Uterus (tissue), 2 donors: Measurements from ENCODE around the gene RAP1A.

Experiments
- POLR2A ChIP-seq, 2 donors: fragments of 450-650 bp; IDR thresholded peaks; one replicate each; pipeline ENCODE4 v1.6.1; 2016; ENCODE audit warnings: antibody characterized with exemption in 2 of 2, mild to moderate bottlenecking in 1 of 2, moderate library complexity in 1 of 2
- TF ChIP-seq, protein P1 (sequence below), 4 experiments: fragments of 200-600 bp in 2 of 4; fragments of 450-650 bp in 2 of 4; sonication (generic) in 2 of 4; IDR thresholded peaks; one replicate each; pipeline ENCODE4 v1.5.1; 2016 to 2019; ENCODE audit warnings: antibody characterized with exemption in 4 of 4, mild to moderate bottlenecking in 2 of 4, moderate library complexity in 1 of 4

DNA sequence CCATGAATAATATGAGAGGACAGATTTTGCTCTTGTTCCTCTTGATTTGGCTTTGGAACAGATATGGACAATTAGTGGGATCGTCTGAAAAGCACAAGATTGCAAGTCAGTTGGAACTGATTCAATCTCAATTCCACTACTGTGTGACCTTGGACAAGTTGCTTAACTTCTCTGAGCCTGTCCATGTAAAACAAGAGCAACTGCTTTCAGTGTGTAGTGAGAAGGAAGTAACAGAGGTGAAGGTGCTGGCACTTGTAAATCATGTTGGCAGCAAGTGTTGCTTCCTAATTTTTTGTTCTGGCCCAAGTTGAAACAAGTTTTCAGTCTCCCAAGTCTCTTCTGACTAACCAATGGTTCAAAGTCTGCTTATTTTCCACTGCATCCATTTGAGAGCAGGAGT, 104.3 kb downstream of the RAP1A start:
- TF ChIP-seq, protein P1, sequence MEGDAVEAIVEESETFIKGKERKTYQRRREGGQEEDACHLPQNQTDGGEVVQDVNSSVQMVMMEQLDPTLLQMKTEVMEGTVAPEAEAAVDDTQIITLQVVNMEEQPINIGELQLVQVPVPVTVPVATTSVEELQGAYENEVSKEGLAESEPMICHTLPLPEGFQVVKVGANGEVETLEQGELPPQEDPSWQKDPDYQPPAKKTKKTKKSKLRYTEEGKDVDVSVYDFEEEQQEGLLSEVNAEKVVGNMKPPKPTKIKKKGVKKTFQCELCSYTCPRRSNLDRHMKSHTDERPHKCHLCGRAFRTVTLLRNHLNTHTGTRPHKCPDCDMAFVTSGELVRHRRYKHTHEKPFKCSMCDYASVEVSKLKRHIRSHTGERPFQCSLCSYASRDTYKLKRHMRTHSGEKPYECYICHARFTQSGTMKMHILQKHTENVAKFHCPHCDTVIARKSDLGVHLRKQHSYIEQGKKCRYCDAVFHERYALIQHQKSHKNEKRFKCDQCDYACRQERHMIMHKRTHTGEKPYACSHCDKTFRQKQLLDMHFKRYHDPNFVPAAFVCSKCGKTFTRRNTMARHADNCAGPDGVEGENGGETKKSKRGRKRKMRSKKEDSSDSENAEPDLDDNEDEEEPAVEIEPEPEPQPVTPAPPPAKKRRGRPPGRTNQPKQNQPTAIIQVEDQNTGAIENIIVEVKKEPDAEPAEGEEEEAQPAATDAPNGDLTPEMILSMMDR (IDR thresholded peaks at IDR 0.05): no peak
- no peak for TF ChIP-seq POLR2A (IDR thresholded peaks at IDR 0.05)
